Activated naive CD8-positive, alpha-beta T cell treated with anti-CD3 and anti-CD28 coated beads, Interleukin-2, amount 50 U/mL, for 24 hours (primary cell): ENCODE measurements around the gene LAMC1.

Experiments used
- ATAC-seq: fragments of 150-1000 bp; cut with Tn5 transposase; one replicate; pipeline ENCODE4 v1.10.0; 2021
- DNase-seq: peaks from one replicate; pipeline ENCODE4 v3.0.0; 2021
- H3K27ac Mint-ChIP-seq: one replicate; pipeline ENCODE4 v1.8.0; 2021; ENCODE audit warnings: mild to moderate bottlenecking, mixed read lengths
- H3K27me3 Mint-ChIP-seq: one replicate; pipeline ENCODE4 v1.8.0; 2021; ENCODE audit warnings: mixed read lengths
- H3K36me3 Mint-ChIP-seq: one replicate; pipeline ENCODE4 v1.8.0; 2021; ENCODE audit warnings: low read depth, mixed read lengths
- H3K4me1 Mint-ChIP-seq: one replicate; pipeline ENCODE4 v1.8.0; 2021; ENCODE audit warnings: mixed read lengths
- H3K4me3 Mint-ChIP-seq: one replicate; pipeline ENCODE4 v1.8.0; 2021; ENCODE audit warnings: mild to moderate bottlenecking, moderate library complexity, mixed read lengths
- H3K9me3 Mint-ChIP-seq: one replicate; pipeline ENCODE4 v1.8.0; 2021; ENCODE audit warnings: mixed read lengths

Gene LAMC1

DNA sequence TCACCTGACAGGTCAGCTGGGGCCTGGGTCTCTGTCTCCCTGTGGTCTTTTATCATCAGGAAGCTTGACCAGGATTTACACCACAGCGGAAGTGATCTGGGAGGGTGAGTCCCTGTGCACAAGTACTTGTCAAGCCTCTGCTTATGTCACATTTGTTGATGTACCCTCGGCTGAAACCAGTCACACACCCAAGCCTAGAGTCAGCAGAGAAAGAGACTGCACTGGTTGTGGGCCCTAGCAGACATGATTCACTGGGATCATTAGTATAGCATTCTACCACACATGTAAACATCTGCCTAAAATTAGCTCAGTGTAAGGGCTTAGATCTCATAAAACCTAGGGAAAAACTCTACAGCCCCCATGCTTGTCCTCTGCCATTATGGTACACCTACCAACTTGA is 83.5 kb downstream of the LAMC1 start:
- Mint-ChIP-seq H3K27ac (no peak overlapping the region), H3K4me3 (no peak overlapping the region), H3K27me3 (peaks cover 6% of the 10 kb centered on the region), H3K4me1 (no peaks in the 10 kb centered on the region), H3K9me3 (no peaks in the 10 kb centered on the region), H3K36me3 (no peaks in the 10 kb centered on the region)
- ATAC-seq (no peak), DNase-seq (no peak)

DNA sequence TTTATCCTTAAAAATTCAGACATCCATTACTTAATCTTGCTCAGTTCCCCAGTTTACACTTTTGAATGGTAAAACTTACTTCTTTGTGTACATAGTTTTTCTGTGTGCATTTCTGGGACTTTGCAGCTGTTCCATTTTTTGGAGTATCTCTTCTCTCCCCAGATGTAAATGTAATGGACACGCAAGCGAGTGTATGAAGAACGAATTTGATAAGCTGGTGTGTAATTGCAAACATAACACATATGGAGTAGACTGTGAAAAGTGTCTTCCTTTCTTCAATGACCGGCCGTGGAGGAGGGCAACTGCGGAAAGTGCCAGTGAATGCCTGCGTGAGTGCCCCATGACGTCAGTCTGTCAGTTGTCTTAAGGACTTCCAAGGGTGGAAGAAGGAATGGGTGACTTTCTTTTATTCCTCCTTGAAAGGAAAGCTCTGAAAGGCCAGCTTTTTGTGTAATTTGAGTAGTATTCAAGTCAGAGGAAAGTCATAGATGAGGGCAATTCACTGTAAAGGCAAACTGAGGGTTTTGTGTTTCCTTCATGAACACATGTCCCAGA is 87.2 kb downstream of the LAMC1 start:
- H3K4me1 Mint-ChIP-seq: no peaks in the 10 kb centered on the region
- H3K27me3 Mint-ChIP-seq: peaks cover 2% of the 10 kb centered on the region
- no peak overlapping the region for H3K27ac Mint-ChIP-seq
- no peak for DNase-seq
- H3K9me3 Mint-ChIP-seq: no peaks in the 10 kb centered on the region
- no peak for ATAC-seq
- no peak overlapping the region for H3K4me3 Mint-ChIP-seq
- H3K36me3 Mint-ChIP-seq: no peaks in the 10 kb centered on the region

DNA sequence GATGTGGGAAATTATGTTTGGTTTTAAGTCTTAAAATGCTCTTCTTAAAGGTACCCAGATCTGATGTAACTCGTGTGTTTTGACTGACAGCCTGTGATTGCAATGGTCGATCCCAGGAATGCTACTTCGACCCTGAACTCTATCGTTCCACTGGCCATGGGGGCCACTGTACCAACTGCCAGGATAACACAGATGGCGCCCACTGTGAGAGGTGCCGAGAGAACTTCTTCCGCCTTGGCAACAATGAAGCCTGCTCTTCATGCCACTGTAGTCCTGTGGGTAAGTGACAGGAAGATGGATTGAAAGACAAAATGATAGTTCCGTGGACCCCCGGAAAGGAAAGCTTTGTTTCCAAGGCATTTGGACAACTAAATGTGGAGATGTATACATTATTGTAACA is 91.2 kb downstream of the LAMC1 start:
- Mint-ChIP-seq H3K36me3 (no peaks in the 10 kb centered on the region), H3K4me1 (no peaks in the 10 kb centered on the region), H3K27me3 (no peaks in the 10 kb centered on the region), H3K27ac (no peak overlapping the region), H3K4me3 (no peak overlapping the region), H3K9me3 (no peaks in the 10 kb centered on the region)
- ATAC-seq (no peak), DNase-seq (no peak)

DNA sequence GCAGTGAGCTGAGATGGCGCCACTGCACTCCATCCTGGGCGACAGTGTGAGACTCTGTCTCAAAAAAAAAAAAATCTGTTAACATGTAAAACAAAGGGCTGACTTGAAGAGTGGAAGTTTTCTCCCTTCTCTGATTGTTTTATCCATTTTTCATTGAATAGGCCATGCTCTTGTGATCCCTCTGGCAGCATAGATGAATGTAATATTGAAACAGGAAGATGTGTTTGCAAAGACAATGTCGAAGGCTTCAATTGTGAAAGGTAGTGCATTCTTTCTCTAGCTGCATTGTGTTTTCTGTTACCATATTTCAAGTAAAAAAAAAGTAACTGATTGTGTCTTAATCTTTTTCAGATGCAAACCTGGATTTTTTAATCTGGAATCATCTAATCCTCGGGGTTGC is 93.2 kb downstream of the LAMC1 start:
- Mint-ChIP-seq H3K27ac (no peak overlapping the region), H3K4me1 (no peaks in the 10 kb centered on the region), H3K4me3 (no peak overlapping the region), H3K9me3 (no peaks in the 10 kb centered on the region), H3K36me3 (no peaks in the 10 kb centered on the region), H3K27me3 (no peaks in the 10 kb centered on the region)
- ATAC-seq (no peak), DNase-seq (no peak)

DNA sequence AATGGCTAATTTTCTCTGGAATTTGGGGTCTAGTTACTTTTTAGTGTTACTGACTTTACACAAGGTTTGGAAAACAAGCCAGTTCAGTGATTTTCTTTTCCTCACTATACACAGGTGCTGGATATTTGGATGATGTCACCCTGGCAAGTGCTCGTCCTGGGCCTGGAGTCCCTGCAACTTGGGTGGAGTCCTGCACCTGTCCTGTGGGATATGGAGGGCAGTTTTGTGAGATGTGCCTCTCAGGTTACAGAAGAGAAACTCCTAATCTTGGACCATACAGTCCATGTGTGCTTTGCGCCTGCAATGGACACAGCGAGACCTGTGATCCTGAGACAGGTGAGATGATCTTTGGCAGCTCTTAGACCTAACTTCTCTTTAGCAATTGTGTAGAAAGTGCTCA is 98.4 kb downstream of the LAMC1 start:
- Mint-ChIP-seq H3K4me3 (no peak overlapping the region), H3K27me3 (no peaks in the 10 kb centered on the region), H3K27ac (no peak overlapping the region)

DNA sequence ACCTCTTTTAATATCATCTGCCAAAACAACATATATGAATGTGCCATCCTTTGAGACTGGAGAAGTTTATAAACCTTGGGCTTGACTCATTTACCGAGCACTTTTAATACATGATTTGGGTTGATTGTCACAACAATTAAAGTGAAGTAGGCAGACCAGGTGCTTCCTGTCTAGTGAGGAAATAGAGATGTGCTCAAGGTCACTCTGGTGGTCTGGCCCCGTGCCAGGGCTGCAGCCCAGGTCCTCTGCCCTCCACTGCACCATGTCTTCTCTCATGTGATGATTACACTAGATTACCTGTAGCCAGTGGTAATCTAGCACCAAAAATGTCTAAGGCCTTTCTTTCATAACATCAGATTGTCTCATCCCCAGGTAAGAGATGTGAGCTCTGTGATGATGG is 101.0 kb downstream of the LAMC1 start:
- Mint-ChIP-seq H3K4me1 (no peaks in the 10 kb centered on the region), H3K4me3 (no peak overlapping the region), H3K27me3 (no peaks in the 10 kb centered on the region), H3K9me3 (no peaks in the 10 kb centered on the region), H3K27ac (no peak overlapping the region), H3K36me3 (no peaks in the 10 kb centered on the region)
- ATAC-seq (no peak), DNase-seq (no peak)

More for the DNA sequence above, 98.4 kb downstream of the LAMC1 start:
- H3K4me1 Mint-ChIP-seq: no peaks in the 10 kb centered on the region
- H3K9me3 Mint-ChIP-seq: no peaks in the 10 kb centered on the region
- H3K36me3 Mint-ChIP-seq: no peaks in the 10 kb centered on the region
- DNase-seq (no peak), ATAC-seq (no peak)

DNA sequence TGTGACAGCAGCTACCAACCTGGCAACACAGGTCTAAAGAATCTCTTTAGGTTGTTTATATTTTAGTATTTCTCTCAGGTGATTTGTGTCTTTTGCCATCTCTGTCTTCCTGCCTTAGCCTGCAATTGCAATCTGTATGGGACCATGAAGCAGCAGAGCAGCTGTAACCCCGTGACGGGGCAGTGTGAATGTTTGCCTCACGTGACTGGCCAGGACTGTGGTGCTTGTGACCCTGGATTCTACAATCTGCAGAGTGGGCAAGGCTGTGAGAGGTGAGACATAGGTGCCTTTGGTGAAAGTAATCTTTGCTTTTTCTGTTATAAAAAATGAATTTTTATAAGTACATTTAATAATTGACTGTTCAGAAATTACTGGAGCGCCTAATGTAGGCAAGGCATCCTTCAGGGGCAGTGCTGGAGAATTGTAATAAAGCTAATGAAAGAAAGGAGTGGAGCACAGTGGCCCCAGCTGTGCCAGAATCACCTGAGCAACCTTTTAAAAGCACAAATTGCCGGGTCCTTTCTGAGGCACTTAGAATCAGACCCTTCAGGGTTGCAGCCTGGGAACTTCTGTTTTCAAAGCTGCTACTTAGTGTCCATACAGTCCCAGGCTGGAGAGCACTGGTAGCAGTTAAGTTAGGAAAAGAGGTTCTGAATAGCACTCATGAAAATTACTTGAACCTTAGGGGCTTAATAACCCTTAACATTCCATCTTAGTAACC is 102.2 kb downstream of the LAMC1 start:
- Mint-ChIP-seq H3K4me1 (no peaks in the 10 kb centered on the region), H3K4me3 (no peak overlapping the region), H3K27me3 (no peaks in the 10 kb centered on the region), H3K36me3 (no peaks in the 10 kb centered on the region), H3K27ac (no peak overlapping the region), H3K9me3 (no peaks in the 10 kb centered on the region)
- no peak for DNase-seq
- ATAC-seq: no peak

DNA sequence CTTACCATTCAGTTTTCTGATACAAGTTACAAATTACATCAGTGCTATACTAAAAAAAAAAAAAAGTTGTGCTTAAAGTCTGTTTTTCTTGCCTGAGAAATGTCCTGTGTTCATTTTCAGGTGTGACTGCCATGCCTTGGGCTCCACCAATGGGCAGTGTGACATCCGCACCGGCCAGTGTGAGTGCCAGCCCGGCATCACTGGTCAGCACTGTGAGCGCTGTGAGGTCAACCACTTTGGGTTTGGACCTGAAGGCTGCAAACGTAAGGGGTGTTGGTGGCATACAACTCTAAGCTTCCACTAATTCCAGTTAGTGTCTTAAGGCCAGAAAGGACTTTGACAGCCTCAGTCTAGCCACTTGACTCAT is 102.8 kb downstream of the LAMC1 start:
- no peaks in the 10 kb centered on the region for H3K9me3 Mint-ChIP-seq
- ATAC-seq: no peak
- no peaks in the 10 kb centered on the region for H3K4me1 Mint-ChIP-seq

DNA sequence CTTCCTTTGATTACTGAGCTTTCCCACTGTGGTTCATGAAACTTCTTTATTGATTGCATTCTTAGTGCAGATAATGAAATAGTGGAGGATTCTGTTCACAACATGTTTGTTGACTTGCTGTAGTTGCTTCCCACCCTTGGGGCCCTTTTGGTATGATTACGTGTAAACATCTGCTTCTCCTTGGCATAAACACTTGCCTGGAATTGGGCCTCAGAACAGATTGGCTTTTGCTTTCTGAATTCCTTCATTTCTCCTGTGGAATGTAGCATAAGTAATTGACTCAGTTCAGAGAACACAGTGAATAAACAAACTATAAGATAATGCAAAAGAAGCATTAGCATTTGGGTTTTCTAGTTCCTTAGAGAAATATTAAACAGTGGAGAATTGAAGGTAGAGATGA is 103.3 kb downstream of the LAMC1 start:
- Mint-ChIP-seq H3K9me3 (no peaks in the 10 kb centered on the region), H3K27ac (no peak overlapping the region), H3K27me3 (no peaks in the 10 kb centered on the region), H3K4me1 (no peaks in the 10 kb centered on the region), H3K36me3 (no peaks in the 10 kb centered on the region), H3K4me3 (no peak overlapping the region)
- ATAC-seq (no peak), DNase-seq (no peak)

More for the DNA sequence above, 102.8 kb downstream of the LAMC1 start:
- Mint-ChIP-seq H3K27ac (no peak overlapping the region), H3K36me3 (no peaks in the 10 kb centered on the region), H3K4me3 (no peak overlapping the region), H3K27me3 (no peaks in the 10 kb centered on the region)
- DNase-seq: no peak

DNA sequence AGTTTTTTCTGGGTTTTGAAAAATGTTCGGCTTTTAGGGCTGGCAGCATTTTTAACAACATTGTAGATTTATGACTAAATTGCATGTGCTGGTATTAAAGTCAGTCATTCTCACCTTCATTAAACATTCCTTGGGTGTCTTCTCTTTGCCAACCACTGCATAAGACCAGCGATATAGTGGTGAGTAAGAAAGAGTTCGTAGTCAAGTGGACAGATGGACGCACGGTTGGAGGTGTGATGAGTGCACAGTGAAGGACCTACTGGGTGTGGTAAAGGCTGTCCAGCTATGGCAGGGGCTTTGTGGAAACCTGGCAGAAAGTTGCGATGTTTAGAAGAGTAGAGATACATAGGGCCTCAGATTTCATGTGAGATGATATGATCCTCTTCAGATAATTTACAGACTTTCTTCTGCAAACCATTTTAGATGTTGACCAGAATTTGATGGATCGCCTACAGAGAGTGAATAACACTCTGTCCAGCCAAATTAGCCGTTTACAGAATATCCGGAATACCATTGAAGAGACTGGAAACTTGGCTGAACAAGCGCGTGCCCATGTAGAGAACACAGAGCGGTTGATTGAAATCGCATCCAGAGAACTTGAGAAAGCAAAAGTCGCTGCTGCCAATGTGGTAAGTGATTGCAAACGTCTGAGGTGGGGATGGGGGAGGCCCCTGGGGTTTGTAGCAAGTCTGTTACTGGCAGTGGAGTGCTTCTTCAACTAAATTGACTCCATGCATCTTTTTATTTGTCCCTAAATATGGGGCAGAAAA is 106.9 kb downstream of the LAMC1 start:
- Mint-ChIP-seq H3K36me3 (no peaks in the 10 kb centered on the region), H3K4me3 (no peak overlapping the region), H3K27ac (no peak overlapping the region), H3K9me3 (no peaks in the 10 kb centered on the region), H3K27me3 (no peaks in the 10 kb centered on the region), H3K4me1 (no peaks in the 10 kb centered on the region)
- ATAC-seq: no peak
- DNase-seq: no peak

DNA sequence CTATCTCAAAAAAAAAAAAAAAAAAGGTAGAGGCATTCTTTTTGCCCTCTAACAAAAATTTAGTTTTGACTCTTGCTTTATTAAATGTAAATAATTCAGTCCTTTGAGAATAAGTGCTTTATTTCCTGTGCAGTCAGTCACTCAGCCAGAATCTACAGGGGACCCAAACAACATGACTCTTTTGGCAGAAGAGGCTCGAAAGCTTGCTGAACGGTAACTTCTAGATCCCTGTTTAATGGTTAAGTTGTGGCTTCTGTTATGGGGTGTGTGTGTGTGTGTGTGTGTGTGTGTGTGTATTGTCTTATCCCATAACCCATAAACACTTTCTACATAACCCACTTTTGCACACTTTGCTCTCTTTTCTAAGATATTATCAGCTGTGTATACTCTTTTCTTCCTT is 107.9 kb downstream of the LAMC1 start:
- no peaks in the 10 kb centered on the region for H3K9me3 Mint-ChIP-seq
- no peak for DNase-seq
- no peak overlapping the region for H3K4me3 Mint-ChIP-seq
- H3K27me3 Mint-ChIP-seq: no peaks in the 10 kb centered on the region
- no peaks in the 10 kb centered on the region for H3K36me3 Mint-ChIP-seq
- H3K27ac Mint-ChIP-seq: no peak overlapping the region
- H3K4me1 Mint-ChIP-seq: no peaks in the 10 kb centered on the region
- no peak for ATAC-seq

DNA sequence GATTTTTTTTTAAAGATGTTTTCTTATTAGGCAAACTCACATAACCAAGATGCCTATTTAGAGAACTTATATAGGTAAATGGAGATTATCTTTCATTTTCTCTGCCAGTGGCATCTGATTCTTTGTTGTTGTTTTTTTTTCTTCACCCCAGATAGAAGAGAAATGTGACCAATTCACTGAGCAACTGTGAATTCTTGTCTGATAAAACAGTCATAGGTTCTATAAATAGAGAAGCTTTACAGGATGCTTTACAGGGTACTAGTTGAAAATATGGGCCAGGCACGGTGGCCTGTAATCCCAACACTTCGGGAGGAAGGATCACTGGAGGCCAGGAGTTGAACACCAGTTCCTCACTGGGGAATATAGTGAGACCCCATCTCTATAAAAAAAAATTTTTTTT is 112.1 kb downstream of the LAMC1 start:
- no peak overlapping the region for H3K4me3 Mint-ChIP-seq
- ATAC-seq: no peak
- H3K27me3 Mint-ChIP-seq: peaks cover 2% of the 10 kb centered on the region
- H3K4me1 Mint-ChIP-seq: no peaks in the 10 kb centered on the region
- no peak overlapping the region for H3K27ac Mint-ChIP-seq
- no peaks in the 10 kb centered on the region for H3K9me3 Mint-ChIP-seq
- DNase-seq: no peak
- H3K36me3 Mint-ChIP-seq: peaks cover 1% of the 10 kb centered on the region

DNA sequence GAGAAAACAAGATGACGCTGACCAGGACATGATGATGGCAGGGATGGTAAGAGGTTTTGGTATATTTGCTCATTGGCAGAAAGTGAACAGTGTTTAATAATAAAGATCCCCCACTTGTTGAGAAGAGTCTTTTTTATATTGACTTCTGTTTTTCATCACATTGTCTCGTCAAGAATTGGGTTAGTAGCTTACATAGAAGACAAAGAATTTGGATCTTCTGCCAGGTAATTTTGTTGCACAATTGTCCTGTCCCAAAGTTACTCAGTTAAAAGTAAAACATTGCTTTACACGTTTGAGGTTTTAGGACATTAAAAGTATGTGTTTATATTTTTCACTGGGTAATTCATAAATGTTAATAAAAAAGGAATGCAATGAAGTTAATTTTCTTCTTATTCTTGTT is 114.6 kb downstream of the LAMC1 start:
- Mint-ChIP-seq H3K36me3 (peaks cover 1% of the 10 kb centered on the region), H3K4me3 (no peak overlapping the region), H3K4me1 (no peaks in the 10 kb centered on the region), H3K9me3 (no peaks in the 10 kb centered on the region), H3K27me3 (peaks cover 2% of the 10 kb centered on the region), H3K27ac (no peak overlapping the region)
- ATAC-seq (no peak), DNase-seq (no peak)

DNA sequence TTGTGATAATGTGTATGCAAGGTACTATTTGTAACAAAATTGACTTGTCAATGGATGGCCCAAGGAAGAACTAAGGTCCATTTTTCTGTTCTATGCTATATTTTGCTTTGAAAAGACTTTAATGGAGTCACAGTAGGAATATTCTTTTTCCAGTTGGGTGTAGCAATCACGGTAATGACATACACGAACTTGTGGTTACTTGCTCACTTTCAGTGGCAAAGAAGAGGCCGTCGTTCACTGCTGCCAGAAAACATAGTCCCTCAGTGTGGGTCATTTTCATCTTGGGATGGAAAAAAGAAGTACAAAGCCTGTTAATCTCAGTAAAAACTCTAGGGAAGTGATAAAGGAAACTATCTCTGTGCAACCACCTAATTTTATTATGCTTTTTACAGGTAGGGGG is 115.1 kb downstream of the LAMC1 start:
- Mint-ChIP-seq H3K9me3 (no peaks in the 10 kb centered on the region), H3K4me1 (no peaks in the 10 kb centered on the region), H3K27me3 (peaks cover 2% of the 10 kb centered on the region), H3K4me3 (no peak overlapping the region), H3K36me3 (peaks cover 1% of the 10 kb centered on the region), H3K27ac (no peak overlapping the region)
- DNase-seq: no peak
- no peak for ATAC-seq

DNA sequence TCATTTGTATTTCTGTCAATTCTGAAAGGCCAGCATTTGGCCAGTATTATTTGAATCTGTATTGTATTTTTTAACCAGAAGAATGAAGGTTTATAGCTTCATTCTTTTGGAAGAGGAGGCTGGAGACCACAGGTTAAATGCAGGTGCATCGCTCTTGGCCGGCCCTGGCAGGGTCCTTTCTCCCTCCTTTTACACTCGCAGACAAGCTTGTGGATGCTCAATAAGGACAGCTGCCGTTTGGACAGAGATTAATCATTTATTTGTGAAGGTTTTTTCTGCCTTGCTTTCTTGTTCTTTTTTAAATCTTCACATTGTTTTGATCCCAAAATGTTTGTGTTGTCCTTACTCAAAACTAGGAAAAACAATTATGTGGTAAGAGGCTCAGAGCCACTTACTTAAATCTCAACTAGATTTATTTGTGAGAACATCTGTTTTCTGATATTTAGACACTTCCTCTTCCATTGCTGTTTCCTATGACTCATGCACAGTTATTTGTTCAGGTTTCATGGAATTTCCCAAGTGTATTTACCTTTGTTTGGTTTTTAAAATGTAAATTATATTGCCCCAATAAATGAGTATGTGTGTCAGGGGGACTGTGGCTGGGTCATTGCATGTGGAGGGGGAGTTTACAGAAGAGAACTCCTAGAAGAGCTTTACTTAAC is 116.2 kb downstream of the LAMC1 start:
- Mint-ChIP-seq H3K27ac (no peak overlapping the region), H3K9me3 (no peaks in the 10 kb centered on the region), H3K27me3 (peaks cover 2% of the 10 kb centered on the region), H3K36me3 (peaks cover 1% of the 10 kb centered on the region), H3K4me3 (no peak overlapping the region), H3K4me1 (no peaks in the 10 kb centered on the region)
- DNase-seq (no peak), ATAC-seq (no peak)
